Keratinocyte (primary cell): ENCODE data around the gene HDX. TPM values are rescaled to one million over a fixed set of nuclear protein-coding genes. Genes with fewer than 3 reads are reported as not detected.
A peak's percentile ranks its signal among the peaks of the same experiment; 100 is the strongest.

Experiments
- DNase-seq: peaks from one replicate; pipeline ENCODE4 v3.0.0-alpha.2; 2011; ENCODE audit warnings: low read depth, missing footprints, low spot score
- FAIRE-seq: peaks from 2 replicates; lab custom pipeline; 2011; peaks lifted over from hg19 to GRCh38; lab: Jason Lieb, UNC
- H2AFZ ChIP-seq: 2 replicates; pipeline ENCODE4 v1.6.0; 2012; ENCODE audit warnings: low read length, control low read depth, inconsistent platforms; ENCODE audit not compliant: control insufficient read depth
- H3K27ac ChIP-seq: 2 replicates; pipeline ENCODE4 v1.5.1; 2011; ENCODE audit warnings: low read length; ENCODE audit not compliant: control insufficient read depth, insufficient read depth
- H3K27me3 ChIP-seq: 3 replicates; pipeline ENCODE4 v1.6.0; 2011; ENCODE audit warnings: low read length; ENCODE audit not compliant: control insufficient read depth, insufficient read depth; ENCODE audit errors: extremely low read depth
- H3K36me3 ChIP-seq, 2 experiments: 2 replicates in 1 of 2; 3 replicates in 1 of 2; pipeline ENCODE4 v1.5.1; 2011; ENCODE audit warnings: low read length in 2 of 2, mild to moderate bottlenecking in 1 of 2; ENCODE audit not compliant: control insufficient read depth in 2 of 2, insufficient read depth in 2 of 2; ENCODE audit errors: extremely low read depth in 1 of 2
- H3K4me1 ChIP-seq: 3 replicates; pipeline ENCODE4 v1.5.1; 2011; ENCODE audit warnings: low read length; ENCODE audit not compliant: control insufficient read depth, insufficient read depth; ENCODE audit errors: extremely low read depth
- H3K4me2 ChIP-seq: 3 replicates; pipeline ENCODE4 v1.6.0; 2011; ENCODE audit warnings: low read depth, low read length; ENCODE audit not compliant: control insufficient read depth, insufficient read depth; ENCODE audit errors: extremely low read depth
- H3K4me3 ChIP-seq, 3 experiments: fragments of 200-600 bp in 1 of 3; sonication (generic) in 1 of 3; 2 replicates in 2 of 3; 3 replicates in 1 of 3; pipeline ENCODE4 v1.5.1; 2011 to 2016; ENCODE audit warnings: low read length in 3 of 3, mild to moderate bottlenecking in 3 of 3, control low read depth in 2 of 3, inconsistent platforms in 1 of 3, low read depth in 1 of 3, mixed read lengths in 1 of 3, mixed run types in 1 of 3, moderate library complexity in 1 of 3; ENCODE audit not compliant: control insufficient read depth in 2 of 3, insufficient read depth in 2 of 3; ENCODE audit errors: extremely low read depth in 1 of 3
- H3K79me2 ChIP-seq: 2 replicates; pipeline ENCODE4 v1.6.0; 2012; ENCODE audit warnings: low read length; ENCODE audit not compliant: control insufficient read depth, insufficient read depth
- H3K9ac ChIP-seq: 3 replicates; pipeline ENCODE4 v1.6.0; 2011; ENCODE audit warnings: low read length; ENCODE audit not compliant: control insufficient read depth, insufficient read depth; ENCODE audit errors: extremely low read depth
- H3K9me1 ChIP-seq: 3 replicates; pipeline ENCODE4 v1.6.0; 2011; ENCODE audit warnings: low read length; ENCODE audit not compliant: control insufficient read depth, insufficient read depth; ENCODE audit errors: extremely low read depth
- H3K9me3 ChIP-seq: 2 replicates; pipeline ENCODE4 v1.5.1; 2012; ENCODE audit warnings: low read depth, low read length; ENCODE audit not compliant: control insufficient read depth
- H4K20me1 ChIP-seq: 3 replicates; pipeline ENCODE4 v1.6.0; 2011; ENCODE audit warnings: low read length; ENCODE audit not compliant: control insufficient read depth, insufficient read depth; ENCODE audit errors: extremely low read depth
- CTCF ChIP-seq, 3 experiments: IDR thresholded peaks in 1 of 3; conservative IDR thresholded peaks in 1 of 3; optimal IDR thresholded peaks in 1 of 3; 2 replicates in 2 of 3; 3 replicates in 1 of 3; pipeline versions ENCODE3 to v1.5.1; 2011; ENCODE audit warnings: low read length in 3 of 3, mild to moderate bottlenecking in 3 of 3, moderate library complexity in 2 of 3, control low read depth in 1 of 3, inconsistent platforms in 1 of 3; ENCODE audit not compliant: insufficient read depth in 2 of 3; ENCODE audit errors: extremely low read depth in 1 of 3
- EZH2 ChIP-seq: IDR thresholded peaks from one replicate; pipeline ENCODE4 v1.6.1; 2012; ENCODE audit warnings: inconsistent platforms, mild to moderate bottlenecking, low read length, moderate library complexity
- dilution Hi-C: fragments of 300-500 bp; cut with MboI; formaldehyde crosslinking; loops from one replicate; pipeline ENCODE4 v1.7.0; 2020; ENCODE audit warnings: low sequenced_read_pairs; ENCODE audit not compliant: extremely low pct_ligation_motif_present
- polyA plus RNA-seq, 5 experiments: library from polyadenylated mRNA; depleted of rRNA in 3 of 5; stranded (reverse) in 3 of 5; stranded (forward) in 1 of 5; unstranded in 1 of 5; fragments of >200 nt; gene quantifications; 1 replicate in 1 of 5; 2 replicates in 3 of 5; 3 replicates in 1 of 5; pipeline versions ENCODE4 v1.2.1 to v1.2.3, GENCODE V29; 2011 to 2012; ENCODE audit warnings: missing spikeins in 2 of 5, low read depth in 1 of 5, low replicate concordance in 1 of 5

HDX gene
- polyA plus RNA-seq, 1 donor (not counting 4 experiments of a cell fraction or from before 2014, with no cell fraction given) = 2.2 TPM

- Histone ChIP-seq H3K9me3 (no peaks in the 10 kb centered on the region), H3K36me3 (no peaks in the 10 kb centered on the region), H3K27ac (no peak overlapping the region), H4K20me1 (no peaks in the 10 kb centered on the region), H3K9me1 (no peaks in the 10 kb centered on the region), H3K79me2 (no peaks in the 10 kb centered on the region), H3K4me1 (no peaks in the 10 kb centered on the region), H3K27me3 (no peaks in the 10 kb centered on the region), H3K4me2 (no peak overlapping the region), H2AFZ (no peak overlapping the region), H3K4me3 (no peak overlapping the region), H3K9ac (no peak overlapping the region)
- dilution Hi-C loops = no loop called here
- DNase-seq = no peak
- FAIRE-seq = no peak
- no peak for TF ChIP-seq CTCF (optimal IDR thresholded peaks at IDR 0.05 in 1 of 3, IDR thresholded peaks at IDR 0.05 in 1 of 3, conservative IDR thresholded peaks at IDR 0.05 in 1 of 3; ENCODE audit: extremely low read depth in 1 of 3, insufficient read depth in 2 of 3, low read length in 3 of 3)
- TF ChIP-seq EZH2 = no peak
Observed at GRCh38 chrX:84340968-84341367, 161.3 kb downstream of the HDX start.

GRCh38 chrX:84339507-84340364, 162.5 kb downstream of the HDX start:
- Histone ChIP-seq H3K9me3 (no peaks in the 10 kb centered on the region), H2AFZ (no peak overlapping the region), H3K79me2 (no peaks in the 10 kb centered on the region), H4K20me1 (no peaks in the 10 kb centered on the region), H3K36me3 (no peaks in the 10 kb centered on the region), H3K4me1 (no peaks in the 10 kb centered on the region), H3K9me1 (no peaks in the 10 kb centered on the region), H3K27me3 (no peaks in the 10 kb centered on the region), H3K27ac (no peak overlapping the region), H3K4me2 (no peak overlapping the region), H3K4me3 (no peak overlapping the region), H3K9ac (no peak overlapping the region)
- TF ChIP-seq EZH2 = no peak
- peak in 2 of 3 experiments; percentile 45 to 55 for TF ChIP-seq CTCF (optimal IDR thresholded peaks at IDR 0.05 in 1 of 3, IDR thresholded peaks at IDR 0.05 in 1 of 3, conservative IDR thresholded peaks at IDR 0.05 in 1 of 3; ENCODE audit: extremely low read depth in 1 of 3, insufficient read depth in 2 of 3, low read length in 3 of 3)
- dilution Hi-C loops = no loop called here
- DNase-seq (no peak), FAIRE-seq (no peak)
